Muscle layer of colon (tissue), 2 donors: ENCODE measurements around the gene PYGB.
"Not testable (repeated sequence)": the region's sequence is repeated elsewhere in the genome, so short reads cannot be mapped to it uniquely, and the experiment has no call there.

Experiments used
- H3K27ac ChIP-seq: one replicate; pipeline ENCODE4 v1.7.0; 2013; ENCODE audit warnings: low read depth, mild to moderate bottlenecking, low read length, moderate library complexity
- H3K27me3 ChIP-seq, 2 donors: one replicate each; pipeline ENCODE4 v1.7.0; 2013; ENCODE audit warnings: low read length in 2 of 2, mild to moderate bottlenecking in 2 of 2; ENCODE audit not compliant: insufficient read depth in 2 of 2, control insufficient read depth in 1 of 2
- H3K36me3 ChIP-seq: one replicate; pipeline ENCODE4 v1.7.0; 2013; ENCODE audit warnings: mild to moderate bottlenecking, low read length; ENCODE audit not compliant: insufficient read depth
- H3K4me1 ChIP-seq: one replicate; pipeline ENCODE4 v1.7.0; 2013; ENCODE audit warnings: mild to moderate bottlenecking, low read length; ENCODE audit not compliant: insufficient read depth
- H3K4me3 ChIP-seq, 2 donors: one replicate each; pipeline ENCODE4 v1.7.0; 2013; ENCODE audit warnings: low read length in 2 of 2, low read depth in 1 of 2, mild to moderate bottlenecking in 1 of 2, moderate library complexity in 1 of 2
- H3K9ac ChIP-seq: one replicate; pipeline ENCODE4 v1.7.0; 2013; ENCODE audit warnings: low read length
- H3K9me3 ChIP-seq: one replicate; pipeline ENCODE4 v1.7.0; 2013; ENCODE audit warnings: mild to moderate bottlenecking, low read length
- donor health status: abdominal sarcoma.
- donor health status: Adenocarcinoma of cecum.

Gene PYGB

DNA sequence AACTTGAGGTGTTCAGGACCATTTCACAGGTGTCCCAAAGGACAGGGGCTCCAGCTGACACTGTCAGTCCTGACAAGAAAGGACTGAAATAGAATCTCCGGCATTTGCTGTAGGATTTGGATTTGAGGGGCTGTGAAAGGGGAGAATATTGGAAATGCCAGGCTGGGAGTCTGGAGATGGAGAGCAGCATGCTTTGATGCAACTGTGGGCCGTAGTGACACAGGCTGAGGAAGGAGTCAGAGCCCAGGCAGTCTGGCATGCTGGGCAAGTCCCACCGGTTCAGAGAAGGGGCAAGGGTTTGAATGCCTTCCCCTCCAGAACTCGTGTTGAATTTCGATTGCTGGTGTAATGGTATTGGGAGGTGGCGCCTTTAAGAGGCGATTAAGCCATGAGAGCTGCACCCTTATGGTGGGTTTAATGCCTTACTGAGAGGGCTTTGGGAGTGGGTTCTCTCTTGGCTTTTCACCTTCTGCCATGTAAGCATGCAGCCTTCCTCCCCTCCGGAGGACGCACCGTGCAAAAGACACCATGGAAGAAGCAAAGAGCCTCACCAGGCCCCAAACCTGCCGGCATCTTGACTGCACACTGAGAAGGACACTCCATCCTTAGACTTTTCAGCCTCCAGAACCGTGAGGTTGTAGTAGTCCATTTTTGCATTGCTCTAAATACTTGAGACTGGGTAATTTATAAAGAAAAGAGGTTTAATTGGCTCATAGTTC, 9.4 kb upstream of the PYGB start:
- Histone ChIP-seq H3K9ac (no peak overlapping the region), H3K36me3 (no peaks in the 10 kb centered on the region), H3K27ac (no peak overlapping the region), H3K27me3 (no peaks in the 10 kb centered on the region), H3K4me1 (no peaks in the 10 kb centered on the region), H3K4me3 (no peak overlapping the region), H3K9me3 (no peaks in the 10 kb centered on the region)

DNA sequence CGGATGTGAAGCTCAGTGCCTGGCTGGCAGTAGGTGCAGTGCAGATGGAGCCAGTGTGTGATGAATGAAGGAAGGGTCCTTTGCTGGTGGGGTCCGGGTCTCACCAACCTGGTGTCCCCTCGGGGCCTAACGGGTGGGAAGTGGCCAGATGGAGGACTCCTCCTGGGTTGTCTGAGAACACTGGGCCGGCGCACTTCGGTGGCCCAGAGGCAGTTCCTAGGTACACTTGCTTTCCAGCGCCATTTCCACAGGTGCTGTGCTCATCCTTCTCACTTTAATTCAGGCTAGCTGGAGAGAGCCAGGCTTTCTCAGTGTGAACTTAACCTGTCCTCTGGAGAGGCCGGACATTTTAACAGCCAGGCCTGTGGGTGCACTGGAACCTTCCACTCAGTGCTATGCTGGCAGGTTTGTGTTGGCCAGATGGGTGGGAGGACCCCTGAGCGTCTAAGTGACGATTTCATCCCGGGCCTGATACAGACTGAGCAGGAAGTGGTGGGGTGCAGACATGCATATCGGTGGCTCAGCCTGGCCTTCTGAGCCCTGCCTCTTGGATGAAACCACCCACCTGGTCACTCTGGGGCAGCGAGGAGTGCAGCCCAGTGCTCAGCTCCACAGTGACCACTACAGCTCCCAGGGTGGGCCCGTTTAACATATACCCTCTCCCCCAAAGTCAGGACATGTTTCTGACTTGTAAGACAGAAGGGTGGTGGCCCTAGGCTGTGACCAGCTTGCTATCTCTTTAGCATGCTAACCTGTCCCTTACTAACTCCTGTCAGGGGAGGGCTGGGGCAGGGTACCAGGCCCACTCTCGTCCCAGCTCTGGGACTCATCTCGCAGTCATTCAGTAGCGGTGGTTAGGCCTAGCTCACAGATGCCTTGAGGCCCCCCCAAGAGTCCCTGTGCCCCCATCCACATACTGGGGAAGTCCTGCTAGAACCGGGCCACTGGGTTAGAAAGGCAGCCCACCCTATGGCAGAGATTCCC, 8.2 kb upstream of the PYGB start:
- H3K4me1 ChIP-seq = no peaks in the 10 kb centered on the region
- H3K9me3 ChIP-seq = no peaks in the 10 kb centered on the region
- no peak overlapping the region for H3K27ac ChIP-seq
- H3K9ac ChIP-seq = no peak overlapping the region
- H3K27me3 ChIP-seq = no peaks in the 10 kb centered on the region
- no peak overlapping the region for H3K4me3 ChIP-seq
- no peaks in the 10 kb centered on the region for H3K36me3 ChIP-seq

DNA sequence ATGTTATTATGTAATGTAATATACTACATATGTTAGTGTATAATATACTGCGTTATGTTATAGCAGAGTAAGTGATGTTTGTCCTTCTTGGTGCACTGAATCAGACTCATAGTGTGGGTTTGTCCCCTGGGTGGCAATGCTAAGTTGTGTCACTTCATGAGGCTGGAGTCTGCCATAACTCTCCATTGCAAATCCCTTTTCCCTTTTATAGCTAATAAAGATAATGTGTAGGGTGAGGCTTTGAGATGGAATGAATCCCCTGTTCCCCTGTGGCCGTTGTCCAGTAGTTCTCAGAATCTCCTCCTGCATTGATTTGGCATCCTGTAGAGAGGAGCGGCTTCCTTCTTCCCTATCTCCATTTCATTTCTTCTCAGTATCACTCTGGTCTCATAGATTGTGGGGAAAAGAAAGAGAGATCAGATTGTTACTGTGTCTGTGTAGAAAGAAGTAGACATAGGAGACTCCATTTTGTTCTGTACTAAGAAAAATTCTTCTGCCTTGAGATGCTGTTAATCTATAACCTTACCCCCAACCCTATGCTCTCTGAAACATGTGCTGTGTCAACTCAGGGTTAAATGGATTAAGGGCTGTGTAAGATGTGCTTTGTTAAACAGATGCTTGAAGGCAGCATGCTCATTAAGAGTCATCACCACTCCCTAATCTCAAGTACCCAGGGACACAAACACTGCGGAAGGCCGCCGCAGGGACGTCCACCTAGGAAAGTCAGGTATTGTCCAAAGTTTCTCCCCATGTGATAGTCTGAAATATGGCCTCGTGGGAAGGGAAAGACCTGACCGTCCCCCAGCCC, 6.8 kb upstream of the PYGB start:
- not testable (repeated sequence) for H3K9ac ChIP-seq, H3K4me3 ChIP-seq, H3K27ac ChIP-seq, H3K27me3 ChIP-seq, H3K9me3 ChIP-seq, H3K36me3 ChIP-seq, H3K4me1 ChIP-seq

DNA sequence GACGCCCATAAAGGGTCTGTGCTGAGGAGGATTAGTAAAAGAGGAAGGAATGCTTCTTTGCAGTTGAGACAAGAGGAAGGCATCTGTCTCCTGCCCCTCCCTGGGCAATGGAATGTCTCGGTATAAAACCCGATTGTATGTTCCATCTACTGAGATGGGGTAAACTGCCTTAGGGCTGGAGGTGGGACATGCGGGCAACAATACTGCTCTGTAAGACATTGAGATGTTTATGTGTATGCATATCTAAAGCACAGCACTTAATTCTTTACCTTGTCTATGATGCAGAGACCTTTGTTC, 6.3 kb upstream of the PYGB start:
- not testable (repeated sequence) for H3K27me3 ChIP-seq, H3K27ac ChIP-seq, H3K4me3 ChIP-seq, H3K4me1 ChIP-seq, H3K9ac ChIP-seq, H3K9me3 ChIP-seq, H3K36me3 ChIP-seq

DNA sequence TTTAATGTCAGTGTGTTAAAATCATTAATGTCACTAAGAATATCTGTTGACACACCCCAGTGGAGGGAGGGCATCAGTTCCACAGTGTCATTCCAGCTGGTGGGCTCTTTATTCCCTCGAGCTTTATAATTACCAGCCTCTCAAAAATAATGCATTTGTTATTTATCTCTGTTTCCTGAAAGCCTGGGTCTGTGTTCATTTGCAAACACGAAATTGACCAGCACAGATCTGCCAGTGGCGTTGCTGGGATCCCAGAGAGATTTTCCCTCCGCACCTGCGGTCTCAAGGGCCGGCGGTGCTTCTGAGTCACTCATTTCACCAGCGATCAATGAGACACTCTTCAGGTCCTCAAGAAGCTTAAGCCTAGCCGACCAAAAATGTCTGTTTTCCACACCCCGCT, 5.7 kb upstream of the PYGB start:
- Histone ChIP-seq H3K9ac (no peak overlapping the region), H3K27me3 (no peaks in the 10 kb centered on the region), H3K27ac (no peak overlapping the region), H3K9me3 (no peaks in the 10 kb centered on the region), H3K4me1 (peaks cover 5% of the 10 kb centered on the region), H3K36me3 (no peaks in the 10 kb centered on the region), H3K4me3 (no peak overlapping the region)

DNA sequence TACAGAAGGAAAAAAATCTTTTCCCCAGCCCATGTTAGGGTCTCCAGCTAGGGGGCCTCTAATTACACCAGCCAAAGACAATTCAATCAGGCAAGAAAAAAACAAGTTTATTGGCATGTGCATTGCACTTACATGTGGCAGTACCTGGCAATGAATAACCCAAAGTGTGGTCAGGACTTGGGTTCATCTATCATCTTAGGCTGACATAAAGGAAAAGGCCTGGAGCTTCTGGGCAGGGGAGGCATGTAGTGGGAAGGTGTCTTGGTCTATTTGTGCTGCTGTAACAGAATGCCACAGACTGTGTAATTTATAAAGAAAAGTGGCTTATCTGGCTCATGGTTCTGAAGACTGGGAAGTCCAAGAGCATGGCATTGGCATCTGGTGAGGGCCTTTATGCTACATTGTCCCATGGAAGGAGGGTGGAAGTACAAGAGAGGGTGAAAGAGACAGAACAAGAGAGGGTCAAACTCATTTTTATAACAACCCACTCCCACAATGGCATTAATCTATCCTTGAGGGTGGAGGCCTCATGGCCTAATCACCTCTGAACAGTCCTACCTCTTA, 4.4 kb upstream of the PYGB start:
- H3K9ac ChIP-seq = no peak overlapping the region
- no peak overlapping the region for H3K27ac ChIP-seq
- H3K4me1 ChIP-seq = peaks cover 5% of the 10 kb centered on the region
- no peak overlapping the region for H3K4me3 ChIP-seq
- H3K36me3 ChIP-seq = no peaks in the 10 kb centered on the region
- no peaks in the 10 kb centered on the region for H3K27me3 ChIP-seq
- H3K9me3 ChIP-seq = no peaks in the 10 kb centered on the region

DNA sequence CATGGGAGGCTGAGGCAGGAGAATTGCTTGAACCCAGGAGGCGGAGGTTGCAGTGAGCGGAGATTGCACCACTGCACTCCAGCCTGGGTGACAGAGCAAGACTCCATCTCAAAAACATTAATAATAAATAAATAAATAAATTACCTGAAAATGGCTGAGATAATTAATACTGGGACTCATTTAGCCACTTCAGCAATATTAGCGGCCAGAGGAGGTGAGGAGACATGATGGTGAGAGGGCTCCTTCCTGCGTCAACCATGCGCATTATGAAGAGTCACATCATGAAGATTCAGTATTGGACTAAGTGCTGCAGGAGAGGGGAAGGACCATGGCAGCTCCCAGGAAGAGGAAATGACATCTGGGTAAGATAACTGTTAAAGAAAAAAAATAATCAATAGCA, 2.9 kb upstream of the PYGB start:
- Histone ChIP-seq H3K9me3 (no peaks in the 10 kb centered on the region), H3K27me3 (no peaks in the 10 kb centered on the region), H3K9ac (no peak overlapping the region), H3K27ac (no peak overlapping the region), H3K4me3 (no peak overlapping the region), H3K36me3 (no peaks in the 10 kb centered on the region), H3K4me1 (peaks cover 5% of the 10 kb centered on the region)

DNA sequence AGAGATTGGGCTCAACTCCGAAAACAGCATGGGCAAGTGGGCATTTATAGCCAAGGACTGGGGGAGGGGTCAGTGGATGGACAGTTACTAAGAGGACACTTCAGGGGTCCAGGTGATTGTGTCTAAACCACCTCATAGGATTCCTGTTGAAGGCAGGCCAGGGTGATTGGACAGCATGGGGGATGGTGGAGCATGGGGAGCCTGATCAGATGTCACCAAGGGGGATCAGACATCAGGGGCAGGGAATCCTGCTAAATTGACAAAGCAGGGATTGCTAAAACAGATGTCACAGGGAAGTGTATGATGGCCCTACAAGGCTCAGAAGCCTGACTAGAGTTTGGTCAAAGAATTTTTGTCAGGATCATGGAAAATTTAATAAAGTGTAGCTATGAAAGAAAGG, 2.4 kb upstream of the PYGB start:
- Histone ChIP-seq H3K27ac (no peak overlapping the region), H3K27me3 (no peaks in the 10 kb centered on the region), H3K4me3 (no peak overlapping the region), H3K9ac (no peak overlapping the region), H3K9me3 (no peaks in the 10 kb centered on the region), H3K36me3 (no peaks in the 10 kb centered on the region), H3K4me1 (peaks cover 9% of the 10 kb centered on the region)

DNA sequence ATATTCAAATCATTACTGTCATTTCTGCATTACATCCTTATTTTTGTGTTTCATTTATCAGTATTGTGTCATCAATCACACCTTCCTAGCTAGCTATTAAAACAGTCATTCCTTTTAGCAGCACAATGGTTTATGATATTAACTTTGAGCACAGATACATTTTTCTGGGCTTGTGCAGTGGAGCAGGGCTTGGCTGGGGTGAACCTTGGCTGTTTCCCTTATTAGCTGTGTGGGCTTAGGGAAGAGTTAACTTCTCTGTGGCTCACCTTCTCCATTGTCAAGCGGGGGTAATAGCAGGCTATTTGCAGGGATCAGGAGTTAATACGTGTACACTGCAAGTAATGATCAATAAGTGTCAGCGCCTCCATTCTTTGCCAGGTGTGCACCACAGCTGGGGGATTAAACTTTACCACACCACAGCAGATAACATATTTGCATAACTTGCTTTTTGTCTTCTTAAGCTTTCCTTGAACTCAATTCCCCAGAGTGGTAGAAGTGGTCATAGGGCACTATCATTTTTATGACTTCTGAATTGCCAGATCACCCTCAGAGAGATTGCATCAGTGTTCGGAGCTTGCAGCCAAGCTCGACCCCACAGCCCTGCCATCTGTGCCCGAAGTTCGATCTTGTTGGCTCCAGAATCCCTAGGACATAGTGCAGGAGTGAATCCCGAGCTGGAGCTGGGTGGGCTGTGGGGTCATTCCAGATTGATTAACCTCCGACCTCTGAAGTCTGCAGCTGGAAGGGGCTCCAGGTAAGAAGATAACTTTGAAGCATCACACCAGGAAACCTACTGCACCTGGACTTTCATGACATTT, 1.5 kb upstream of the PYGB start:
- no peaks in the 10 kb centered on the region for H3K27me3 ChIP-seq
- H3K9ac ChIP-seq = peak overlapping the region; percentile 72
- peaks cover 19% of the 10 kb centered on the region for H3K4me1 ChIP-seq
- H3K4me3 ChIP-seq = no peak overlapping the region
- no peak overlapping the region for H3K27ac ChIP-seq
- H3K36me3 ChIP-seq = no peaks in the 10 kb centered on the region
- no peaks in the 10 kb centered on the region for H3K9me3 ChIP-seq

DNA sequence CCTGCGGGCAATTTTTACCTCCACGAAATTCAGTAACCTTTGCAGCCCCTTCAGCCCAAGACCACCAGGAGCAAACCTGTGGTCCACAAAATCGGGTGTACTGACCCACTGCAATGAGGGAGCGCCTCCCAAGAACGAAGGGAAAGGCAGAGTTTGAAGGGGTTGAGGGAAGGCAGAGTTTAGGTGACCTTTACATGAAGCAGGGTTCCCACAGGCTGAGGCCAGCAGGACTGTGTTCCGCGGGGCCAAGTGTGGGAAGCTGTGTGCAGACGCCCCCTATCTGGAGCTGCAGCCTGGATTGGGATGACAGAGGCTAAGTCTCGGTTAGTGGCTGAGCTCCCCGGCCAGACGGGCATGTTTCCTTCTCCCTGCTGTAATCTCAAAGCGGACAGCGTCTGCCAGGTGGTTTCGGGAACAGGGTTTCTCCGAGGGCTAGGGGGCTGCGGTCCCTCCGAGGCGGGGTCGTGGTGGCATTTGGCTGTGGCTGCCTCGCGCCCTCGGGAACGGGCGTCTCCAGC, 826 bp upstream of the PYGB start:
- no peaks in the 10 kb centered on the region for H3K9me3 ChIP-seq
- peaks cover 25% of the 10 kb centered on the region for H3K4me1 ChIP-seq
- peak overlapping the region; percentile 65 to 78 for H3K4me3 ChIP-seq
- peak overlapping the region; percentile 72 for H3K9ac ChIP-seq
- no peaks in the 10 kb centered on the region for H3K27me3 ChIP-seq
- peak overlapping the region; percentile 92 for H3K27ac ChIP-seq
- H3K36me3 ChIP-seq = no peaks in the 10 kb centered on the region
